ENCODE data around the gene RGMA. TPM values are rescaled to one million over a fixed set of nuclear protein-coding genes. Genes with fewer than 3 reads are reported as not detected.

Gene RGMA
- total RNA-seq, 4 donors from 2014 or later, result 3.6 to 57.1 (median 25.1) TPM

- TF ChIP-seq CTCF (IDR thresholded peaks at IDR 0.05) (no peak), POLR2A (IDR thresholded peaks at IDR 0.05) (no peak)
- intact Hi-C loops (cut with DNase I; ENCODE audit: low total_unique reads), result no loop called here
- Histone ChIP-seq H3K4me1 (peaks cover 0 to 6% of the 10 kb centered on the region in 2 donors), H3K36me3 (no peaks in the 10 kb centered on the region), H3K27ac (no peak overlapping the region), H3K4me3 (no peak overlapping the region), H3K27me3 (no peaks in the 10 kb centered on the region), H3K9me3 (no peaks in the 10 kb centered on the region)
- DNase-seq, result no peak
Measured at GRCh38 chr15:93001156-93001555, 87.9 kb downstream of the RGMA start.

- H3K36me3 ChIP-seq, result no peaks in the 10 kb centered on the region
- no peak overlapping the region for H3K27ac ChIP-seq
- H3K4me3 ChIP-seq, result no peak overlapping the region
- H3K4me1 ChIP-seq, result peaks cover 0 to 5% of the 10 kb centered on the region in 2 donors
- TF ChIP-seq CTCF (IDR thresholded peaks at IDR 0.05) (no peak), POLR2A (IDR thresholded peaks at IDR 0.05) (no peak)
- no peak for DNase-seq
- H3K27me3 ChIP-seq, result no peaks in the 10 kb centered on the region
- H3K9me3 ChIP-seq, result no peaks in the 10 kb centered on the region
- intact Hi-C loops (cut with DNase I; ENCODE audit: low total_unique reads), result no loop called here
Measured at GRCh38 chr15:92997821-92998220, 91.2 kb downstream of the RGMA start.

- TF ChIP-seq CTCF (IDR thresholded peaks at IDR 0.05) (no peak), POLR2A (IDR thresholded peaks at IDR 0.05) (no peak)
Measured at GRCh38 chr15:92992720-92993119, 96.3 kb downstream of the RGMA start.

GRCh38 chr15:92990031-92990430 is 99.0 kb downstream of the RGMA start:
- H3K4me3 ChIP-seq, result no peak overlapping the region
- no peaks in the 10 kb centered on the region for H3K27me3 ChIP-seq
- no peak for DNase-seq
- TF ChIP-seq CTCF (IDR thresholded peaks at IDR 0.05), result no peak
- TF ChIP-seq POLR2A (IDR thresholded peaks at IDR 0.05), result no peak
- no peak overlapping the region for H3K27ac ChIP-seq
- H3K4me1 ChIP-seq, result no peaks in the 10 kb centered on the region
- no peaks in the 10 kb centered on the region for H3K9me3 ChIP-seq
- H3K36me3 ChIP-seq, result no peaks in the 10 kb centered on the region
- intact Hi-C loops (cut with DNase I; ENCODE audit: low total_unique reads), result no loop called here

More at GRCh38 chr15:92992720-92993119, 96.3 kb downstream of the RGMA start:
- H3K9me3 ChIP-seq, result no peaks in the 10 kb centered on the region
- no peaks in the 10 kb centered on the region for H3K36me3 ChIP-seq
- no peak overlapping the region for H3K4me3 ChIP-seq
- DNase-seq, result no peak
- intact Hi-C loops (cut with DNase I; ENCODE audit: low total_unique reads), result no loop called here
- H3K27ac ChIP-seq, result no peak overlapping the region
- no peaks in the 10 kb centered on the region for H3K27me3 ChIP-seq
- H3K4me1 ChIP-seq, result no peaks in the 10 kb centered on the region

- intact Hi-C loops (cut with DNase I; ENCODE audit: low total_unique reads), result no loop called here
- no peaks in the 10 kb centered on the region for H3K27me3 ChIP-seq
- H3K9me3 ChIP-seq, result no peaks in the 10 kb centered on the region
- no peak overlapping the region for H3K4me3 ChIP-seq
- H3K4me1 ChIP-seq, result no peaks in the 10 kb centered on the region
- no peak overlapping the region for H3K27ac ChIP-seq
- no peak for TF ChIP-seq CTCF (IDR thresholded peaks at IDR 0.05)
- TF ChIP-seq POLR2A (IDR thresholded peaks at IDR 0.05), result no peak
- no peak for DNase-seq
- no peaks in the 10 kb centered on the region for H3K36me3 ChIP-seq
Measured at GRCh38 chr15:92989470-92989869, 99.5 kb downstream of the RGMA start.

Other genes starting within 250 kb of the RGMA start
- 100 to 1,000 TPM in 3 of 4 donors, 10 to 100 TPM in 1; 71.0 to 166 (median 152) TPM for gene CHD2, start 188.9 kb downstream of the RGMA start, total RNA-seq